Type B pancreatic cell (in vitro differentiated cells): Measurements from ENCODE around the gene MADD. TPM values are rescaled to one million over a fixed set of nuclear protein-coding genes. Genes with fewer than 3 reads are reported as not detected.

Source experiments
- DNase-seq: peaks from one replicate; pipeline ENCODE4 v3.0.0; 2021; ENCODE audit warnings: mixed read lengths; ENCODE audit not compliant: unreplicated experiment; ENCODE audit errors: extremely low spot score
- H3K27ac Mint-ChIP-seq: 2 replicates; pipeline ENCODE4 v1.8.0; 2021; ENCODE audit warnings: mild to moderate bottlenecking, mixed read lengths
- H3K27me3 Mint-ChIP-seq: 2 replicates; pipeline ENCODE4 v1.8.0; 2021; ENCODE audit warnings: mixed read lengths
- H3K36me3 Mint-ChIP-seq: 2 replicates; pipeline ENCODE4 v1.8.0; 2021; ENCODE audit warnings: mixed read lengths
- H3K4me1 Mint-ChIP-seq: one replicate; pipeline ENCODE4 v1.8.0; 2021; ENCODE audit warnings: mixed read lengths; ENCODE audit not compliant: unreplicated experiment
- H3K4me3 Mint-ChIP-seq: 2 replicates; pipeline ENCODE4 v1.8.0; 2021; ENCODE audit warnings: mild to moderate bottlenecking, mixed read lengths
- H3K9me3 Mint-ChIP-seq: 2 replicates; pipeline ENCODE4 v1.8.0; 2021; ENCODE audit warnings: mixed read lengths
- total RNA-seq: library from RNA; stranded (reverse); gene quantifications from 2 replicates; pipeline ENCODE4 v1.2.1, GENCODE V29; 2021; ENCODE audit warnings: low replicate concordance
- TF ChIP-seq, protein P1 (sequence below): fragments of 200-600 bp; sonication (generic); conservative IDR thresholded peaks from 2 replicates; pipeline ENCODE4 v1.5.0; 2021; ENCODE audit warnings: antibody characterized with exemption, mild to moderate bottlenecking

Gene MADD
- total RNA-seq, 1 donor from 2014 or later, result 47.7 TPM

DNA sequence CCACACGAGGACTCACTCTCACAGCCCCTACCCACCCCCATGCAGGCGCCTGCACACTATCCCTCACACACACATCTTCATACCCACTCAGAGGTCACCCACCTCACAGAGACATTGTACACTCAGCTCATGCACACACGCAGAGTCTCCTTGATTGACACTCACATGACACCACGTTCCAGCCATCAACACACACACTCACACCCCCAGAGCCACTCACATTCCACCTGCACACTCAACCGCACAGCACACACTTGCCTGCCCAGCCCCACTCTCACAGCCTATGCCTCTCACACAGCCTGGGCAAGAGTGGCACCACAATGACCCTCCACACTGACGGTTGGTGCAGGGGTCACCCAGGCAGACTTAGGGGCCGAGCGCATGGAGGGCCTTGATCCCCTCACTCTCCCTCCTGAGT, 106.2 kb downstream of the MADD start:
- no peaks in the 10 kb centered on the region for H3K27me3 Mint-ChIP-seq
- H3K27ac Mint-ChIP-seq, result peak overlapping the region; percentile 8
- no peaks in the 10 kb centered on the region for H3K4me1 Mint-ChIP-seq
- H3K4me3 Mint-ChIP-seq, result no peak overlapping the region
- no peaks in the 10 kb centered on the region for H3K9me3 Mint-ChIP-seq
- H3K36me3 Mint-ChIP-seq, result no peaks in the 10 kb centered on the region
- TF ChIP-seq, protein P1, sequence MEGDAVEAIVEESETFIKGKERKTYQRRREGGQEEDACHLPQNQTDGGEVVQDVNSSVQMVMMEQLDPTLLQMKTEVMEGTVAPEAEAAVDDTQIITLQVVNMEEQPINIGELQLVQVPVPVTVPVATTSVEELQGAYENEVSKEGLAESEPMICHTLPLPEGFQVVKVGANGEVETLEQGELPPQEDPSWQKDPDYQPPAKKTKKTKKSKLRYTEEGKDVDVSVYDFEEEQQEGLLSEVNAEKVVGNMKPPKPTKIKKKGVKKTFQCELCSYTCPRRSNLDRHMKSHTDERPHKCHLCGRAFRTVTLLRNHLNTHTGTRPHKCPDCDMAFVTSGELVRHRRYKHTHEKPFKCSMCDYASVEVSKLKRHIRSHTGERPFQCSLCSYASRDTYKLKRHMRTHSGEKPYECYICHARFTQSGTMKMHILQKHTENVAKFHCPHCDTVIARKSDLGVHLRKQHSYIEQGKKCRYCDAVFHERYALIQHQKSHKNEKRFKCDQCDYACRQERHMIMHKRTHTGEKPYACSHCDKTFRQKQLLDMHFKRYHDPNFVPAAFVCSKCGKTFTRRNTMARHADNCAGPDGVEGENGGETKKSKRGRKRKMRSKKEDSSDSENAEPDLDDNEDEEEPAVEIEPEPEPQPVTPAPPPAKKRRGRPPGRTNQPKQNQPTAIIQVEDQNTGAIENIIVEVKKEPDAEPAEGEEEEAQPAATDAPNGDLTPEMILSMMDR, result no peak
- no peak for DNase-seq

DNA sequence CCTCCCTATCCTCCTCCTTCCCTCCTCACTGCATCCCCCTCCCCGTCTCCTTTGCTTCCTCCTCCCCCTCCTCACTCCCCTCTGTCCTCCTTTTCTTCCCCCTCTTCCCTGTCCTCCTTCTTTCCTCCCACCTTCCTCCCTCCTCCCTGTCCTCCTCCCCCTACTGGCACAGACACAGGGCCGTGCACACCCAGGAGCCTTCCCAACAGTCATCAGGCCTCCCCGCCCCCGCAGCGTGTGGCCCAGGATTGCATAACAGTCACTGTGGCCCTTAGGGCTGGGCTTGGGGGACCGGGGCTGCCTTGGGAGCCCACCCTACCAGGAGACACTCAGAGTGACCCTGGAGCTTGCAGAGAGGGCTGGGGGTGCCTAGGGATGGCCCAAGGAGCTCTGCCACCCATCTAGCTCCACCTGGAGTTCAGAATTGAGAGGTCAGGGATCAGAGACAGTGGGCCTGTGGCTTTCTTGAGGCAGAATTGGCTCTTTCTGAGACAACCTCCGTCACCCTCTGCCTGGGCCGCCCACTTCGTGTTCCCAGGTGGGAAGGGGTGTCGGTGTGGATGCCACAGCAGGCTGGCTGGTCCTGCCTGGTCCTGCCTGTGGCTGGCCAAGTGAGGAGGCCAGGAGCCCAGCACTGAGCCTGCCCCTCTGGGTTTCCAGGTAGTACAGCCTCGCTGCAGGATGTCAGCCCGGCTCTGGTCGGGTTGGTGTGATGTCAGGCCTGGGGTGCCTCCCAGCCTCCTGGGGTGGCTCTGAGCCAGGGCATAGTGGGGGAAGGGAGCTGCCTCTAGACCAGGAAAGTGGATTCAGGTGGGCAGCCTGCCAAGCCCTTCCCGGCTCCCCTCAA, 106.8 kb downstream of the MADD start:
- no peak for DNase-seq
- TF ChIP-seq, protein P1, result no peak
- no peak overlapping the region for H3K27ac Mint-ChIP-seq
- H3K36me3 Mint-ChIP-seq, result no peaks in the 10 kb centered on the region
- H3K4me1 Mint-ChIP-seq, result no peaks in the 10 kb centered on the region
- H3K27me3 Mint-ChIP-seq, result no peaks in the 10 kb centered on the region
- no peak overlapping the region for H3K4me3 Mint-ChIP-seq
- H3K9me3 Mint-ChIP-seq, result no peaks in the 10 kb centered on the region

- Mint-ChIP-seq H3K9me3 (no peaks in the 10 kb centered on the region), H3K27ac (no peak overlapping the region), H3K27me3 (no peaks in the 10 kb centered on the region), H3K4me1 (no peaks in the 10 kb centered on the region), H3K36me3 (no peaks in the 10 kb centered on the region), H3K4me3 (no peak overlapping the region)
- TF ChIP-seq, protein P1, result no peak
- DNase-seq, result no peak
These were observed 107.7 kb downstream of the MADD start for GRCh38 chr11:47377571-47378009.

- TF ChIP-seq, protein P1, result no peak
- Mint-ChIP-seq H3K4me1 (no peaks in the 10 kb centered on the region), H3K27ac (no peak within 1 kb of the TSS), H3K36me3 (no peaks in the 10 kb centered on the region), H3K9me3 (no peaks in the 10 kb centered on the region), H3K27me3 (no peaks in the 10 kb centered on the region), H3K4me3 (no peak within 1 kb of the TSS)
- DNase-seq, result no peak
These were observed 108.3 kb downstream of the MADD start, which contains the start of gene SPI1 for GRCh38 chr11:47378010-47378835. SPI1 (minus strand) TSS chr11:47378547; CDS start chr11:47378353, 194 bp downstream.

DNA sequence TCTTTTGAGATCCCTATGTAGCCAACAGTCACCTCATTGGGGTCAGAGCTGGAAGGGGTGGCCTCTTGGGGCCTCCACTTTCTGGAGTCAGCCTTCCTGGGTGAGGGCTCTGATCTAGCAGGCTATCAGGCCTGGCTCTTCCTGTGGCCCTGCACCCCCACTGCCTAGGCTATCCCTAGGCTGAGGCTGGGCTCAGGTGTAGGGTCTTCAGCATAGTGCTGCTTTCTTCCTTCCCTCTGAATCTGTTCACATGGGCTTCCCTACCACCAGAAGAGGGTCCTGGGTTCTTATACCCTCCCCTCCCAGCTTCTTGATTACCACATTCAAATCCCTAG, 108.9 kb downstream of the MADD start:
- H3K4me3 Mint-ChIP-seq, result no peak overlapping the region
- DNase-seq, result no peak
- H3K4me1 Mint-ChIP-seq, result no peaks in the 10 kb centered on the region
- TF ChIP-seq, protein P1, result no peak
- H3K27ac Mint-ChIP-seq, result no peak overlapping the region
- H3K27me3 Mint-ChIP-seq, result no peaks in the 10 kb centered on the region
- H3K36me3 Mint-ChIP-seq, result no peaks in the 10 kb centered on the region
- no peaks in the 10 kb centered on the region for H3K9me3 Mint-ChIP-seq
